A549 (cell line): ENCODE data around the gene MT1F. TPM values are rescaled to one million over a fixed set of nuclear protein-coding genes. Genes with fewer than 3 reads are reported as not detected.

Experiments
- ATAC-seq, 2 experiments: fragments of 200-7000 bp in 1 of 2; fragments of >200 bp in 1 of 2; cut with Nextera tagmentation in 1 of 2; cut with Tn5 transposase in 1 of 2; 3 replicates each; pipeline versions ENCODE4 v1.8.0 to v1.9.1; 2018 to 2020; ENCODE audit warnings: mild to moderate bottlenecking in 1 of 2, moderate library complexity in 1 of 2
- CTCF ChIA-PET: fragments of 300-600 bp; sonication (Branson Sonifier 250); formaldehyde crosslinking; extraction: SDS; loops from one replicate; lab custom pipeline; 2021; ENCODE audit warnings: antibody characterized with exemption, inconsistent platforms; lab: Yijun Ruan, JAX
- POLR2A ChIA-PET: fragments of 350-600 bp; formaldehyde crosslinking; extraction: SDS; loops from one replicate; lab custom pipeline; 2021; ENCODE audit warnings: antibody characterized with exemption, inconsistent platforms; lab: Yijun Ruan, JAX
- DNase-seq, 2 experiments: peaks; one replicate each; pipeline versions ENCODE4 v3.0.0 to v3.0.0-alpha.2; 2011 to 2016; ENCODE audit warnings: low read depth in 1 of 2, low spot score in 1 of 2
- FAIRE-seq: peaks from 2 replicates; lab custom pipeline; 2011; peaks lifted over from hg19 to GRCh38; lab: Jason Lieb, UNC
- H3K27ac ChIP-seq, 2 experiments: fragments of >200 bp; sonication (Bioruptor Twin); formaldehyde crosslinking; 3 replicates each; pipeline ENCODE4 v1.5.1; 2016 to 2017
- H3K4me1 ChIP-seq: fragments of >200 bp; sonication (Bioruptor Twin); formaldehyde crosslinking; 3 replicates; pipeline ENCODE4 v1.6.1; 2016
- H3K4me2 ChIP-seq: fragments of >200 bp; sonication (Bioruptor Twin); formaldehyde crosslinking; 3 replicates; pipeline ENCODE4 v1.6.1; 2016
- H3K4me3 ChIP-seq: fragments of >200 bp; sonication (Bioruptor Twin); formaldehyde crosslinking; 3 replicates; pipeline ENCODE4 v1.5.1; 2016
- H3K9me3 ChIP-seq: fragments of >200 bp; sonication (Bioruptor Twin); formaldehyde crosslinking; 3 replicates; pipeline ENCODE4 v1.6.1; 2016
- CBX8 ChIP-seq: fragments of 200-600 bp; sonication (generic); IDR thresholded peaks from 2 replicates; pipeline ENCODE4 v1.6.1; 2016
- CHD4 ChIP-seq: fragments of 200-600 bp; sonication (generic); IDR thresholded peaks from 2 replicates; pipeline ENCODE4 v1.6.1; 2016; ENCODE audit warnings: antibody characterized with exemption, mild to moderate bottlenecking, borderline replicate concordance
- EP300 ChIP-seq, 2 experiments: fragments of >200 bp; sonication (Bioruptor Twin); formaldehyde crosslinking; IDR thresholded peaks; 2 replicates in 1 of 2; 3 replicates in 1 of 2; pipeline ENCODE4 v1.6.1; 2016 to 2017
- FOSL2 ChIP-seq, 2 experiments: fragments of 450-650 bp in 1 of 2; fragments of >200 bp in 1 of 2; sonication (Bioruptor Twin) in 1 of 2; formaldehyde crosslinking; IDR thresholded peaks; 2 replicates each; pipeline versions ENCODE4 v1.5.0 to v1.6.1; 2016 to 2020; ENCODE audit warnings: mild to moderate bottlenecking in 1 of 2, moderate library complexity in 1 of 2
- HDAC2 ChIP-seq: fragments of 200-600 bp; sonication (generic); IDR thresholded peaks from 2 replicates; pipeline ENCODE4 v1.6.1; 2016
- JUN ChIP-seq, 2 experiments: fragments of >200 bp; sonication (Bioruptor Twin); formaldehyde crosslinking; IDR thresholded peaks; 2 replicates in 1 of 2; 3 replicates in 1 of 2; pipeline ENCODE4 v1.6.1; 2016 to 2017
- JUNB ChIP-seq: fragments of >200 bp; sonication (Bioruptor Twin); formaldehyde crosslinking; IDR thresholded peaks from 2 replicates; pipeline ENCODE4 v1.6.1; 2016
- KDM1A ChIP-seq: fragments of 200-600 bp; sonication (generic); IDR thresholded peaks from 2 replicates; pipeline ENCODE4 v1.6.1; 2016; ENCODE audit warnings: low read depth, mild to moderate bottlenecking
- MYC ChIP-seq: IDR thresholded peaks from 2 replicates; pipeline ENCODE4 v1.6.1; 2012; ENCODE audit warnings: mild to moderate bottlenecking, inconsistent platforms, low read length, improper control_type of control experiment, borderline replicate concordance
- POLR2AphosphoS2 ChIP-seq: conservative IDR thresholded peaks from 2 replicates; pipeline ENCODE4 v1.6.1; 2012; ENCODE audit warnings: low read length, improper control_type of control experiment, inconsistent platforms
- RCOR1 ChIP-seq: fragments of 150-350 bp; IDR thresholded peaks from 2 replicates; pipeline ENCODE4 v1.6.1; 2014; ENCODE audit warnings: antibody characterized with exemption, low read length, low read depth
- TP53 ChIP-seq: fragments of 250-450 bp; sonication (Bioruptor Pico); IDR thresholded peaks from 2 replicates; pipeline ENCODE4 v1.5.0; 2021; ENCODE audit warnings: mild to moderate bottlenecking, moderate library complexity
- ZNF302 ChIP-seq: fragments of 250-450 bp; sonication (Bioruptor Pico); IDR thresholded peaks from 2 replicates; pipeline ENCODE4 v1.9.0; 2021; ENCODE audit warnings: inconsistent platforms, mild to moderate bottlenecking, moderate library complexity
- ZSCAN20 ChIP-seq: fragments of 250-450 bp; sonication (Bioruptor Pico); IDR thresholded peaks from 2 replicates; pipeline ENCODE4 v1.8.0; 2022; ENCODE audit warnings: mild to moderate bottlenecking, moderate library complexity
- WGBS: methylation state at CpG from one replicate; pipeline ENCODE4 v1.1.6; 2017; ENCODE audit errors: missing lambda C conversion rate; 5-methylcytosine and 5-hydroxymethylcytosine counted together
- polyA plus RNA-seq, 4 experiments: library from polyadenylated mRNA; depleted of rRNA in 3 of 4; stranded (reverse); fragments of >200 nt; fragmentation: RNase III in 1 of 4; extraction: RNeasy Plus Mini Kit Qiagen cat#74134 plus additional on column Dnase treatment in 1 of 4; gene quantifications; 2 replicates in 3 of 4; 3 replicates in 1 of 4; pipeline ENCODE4 v1.2.3, GENCODE V29; 2011 to 2017
- TF ChIP-seq, protein P1 (sequence below): fragments of 250-450 bp; sonication (Bioruptor Pico); IDR thresholded peaks from 2 replicates; pipeline ENCODE4 v1.5.0; 2021; ENCODE audit warnings: mild to moderate bottlenecking, moderate library complexity, borderline replicate concordance
- TF ChIP-seq, protein P2 (sequence below): fragments of 450-650 bp; IDR thresholded peaks from 2 replicates; pipeline ENCODE4 v1.6.1; 2014; ENCODE audit warnings: antibody characterized with exemption
- TF ChIP-seq, protein P3 (sequence below): IDR thresholded peaks from 2 replicates; pipeline ENCODE4 v1.6.1; 2012
- TF ChIP-seq, protein P4 (sequence below): fragments of 200-600 bp; sonication (generic); IDR thresholded peaks from 2 replicates; pipeline ENCODE4 v1.6.1; 2016; ENCODE audit warnings: antibody characterized with exemption, mild to moderate bottlenecking, moderate library complexity
- TF ChIP-seq, protein P5 (sequence below): fragments of >200 bp; sonication (Bioruptor Twin); formaldehyde crosslinking; IDR thresholded peaks from 3 replicates; pipeline ENCODE4 v1.6.1; 2016
- TF ChIP-seq, protein P6 (sequence below): fragments of 250-450 bp; sonication (Bioruptor Pico); IDR thresholded peaks from 2 replicates; pipeline ENCODE4 v1.5.0; 2020; ENCODE audit warnings: low read depth, mild to moderate bottlenecking, moderate library complexity

The MT1F gene
- polyA plus RNA-seq, 2 of the 4 experiments (the other 2 are of a cell fraction) = 4.1 to 11.3 TPM

DNA sequence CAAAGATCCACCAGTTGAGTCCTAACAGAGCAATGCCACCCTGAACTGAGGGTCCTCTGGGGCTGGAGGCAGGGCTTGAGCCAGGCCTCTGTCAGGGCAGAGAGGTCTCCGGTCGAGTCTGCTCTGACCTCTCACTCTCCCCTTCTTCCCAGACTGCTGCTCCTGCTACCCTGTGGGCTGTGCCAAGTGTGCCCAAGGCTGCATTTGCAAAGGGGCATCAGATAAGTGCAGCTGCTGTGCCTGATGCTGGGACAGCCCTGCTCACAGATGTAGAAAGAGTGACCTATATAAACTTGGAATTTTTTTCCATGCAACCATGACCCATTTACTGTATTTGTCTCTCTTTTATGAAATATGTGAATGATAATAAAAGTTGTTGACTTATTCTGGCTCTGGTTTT, 8.5 kb upstream of the MT1F start:
- no peak for DNase-seq
- no peak for TF ChIP-seq ZSCAN20 (CRISPR knock-in tag)
- Histone ChIP-seq H3K4me1 (peaks cover 8% of the 10 kb centered on the region; the same call in 2 of the 3 replicates), H3K27ac (no peak overlapping the region), H3K9me3 (no peaks in the 10 kb centered on the region), H3K4me2 (no peak overlapping the region), H3K4me3 (no peak overlapping the region)
- 79% methylated on average over 2 of the region's 2 CpGs for WGBS
- CTCF ChIA-PET = interaction anchor here (25.6 kb wide), 1 partner anchor 40 kb away, joined by 340 read pairs; the partner anchor contains the start of gene MT2A
- POLR2A ChIA-PET = no interaction called here
- no peak for ATAC-seq
- FAIRE-seq = no peak

DNA sequence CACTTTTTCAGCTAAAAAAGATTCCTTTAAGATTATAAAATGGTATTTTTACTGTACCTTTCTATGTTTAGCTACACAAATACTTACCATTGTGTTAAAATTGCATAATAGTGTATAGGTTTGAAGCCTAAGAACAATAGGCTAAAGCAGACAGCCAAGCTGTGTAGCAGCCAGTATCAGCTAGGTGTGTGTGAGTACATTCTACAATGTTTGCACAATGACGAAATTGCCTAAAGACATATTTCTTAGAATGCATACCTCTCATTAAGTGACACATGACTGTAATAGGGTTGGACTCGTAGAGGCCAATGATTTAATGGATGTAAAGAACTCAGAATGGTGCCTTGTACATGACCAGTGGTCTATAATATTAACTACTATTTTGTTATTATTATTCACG, 7.9 kb upstream of the MT1F start:
- FAIRE-seq = no peak
- TF ChIP-seq, protein P1, sequence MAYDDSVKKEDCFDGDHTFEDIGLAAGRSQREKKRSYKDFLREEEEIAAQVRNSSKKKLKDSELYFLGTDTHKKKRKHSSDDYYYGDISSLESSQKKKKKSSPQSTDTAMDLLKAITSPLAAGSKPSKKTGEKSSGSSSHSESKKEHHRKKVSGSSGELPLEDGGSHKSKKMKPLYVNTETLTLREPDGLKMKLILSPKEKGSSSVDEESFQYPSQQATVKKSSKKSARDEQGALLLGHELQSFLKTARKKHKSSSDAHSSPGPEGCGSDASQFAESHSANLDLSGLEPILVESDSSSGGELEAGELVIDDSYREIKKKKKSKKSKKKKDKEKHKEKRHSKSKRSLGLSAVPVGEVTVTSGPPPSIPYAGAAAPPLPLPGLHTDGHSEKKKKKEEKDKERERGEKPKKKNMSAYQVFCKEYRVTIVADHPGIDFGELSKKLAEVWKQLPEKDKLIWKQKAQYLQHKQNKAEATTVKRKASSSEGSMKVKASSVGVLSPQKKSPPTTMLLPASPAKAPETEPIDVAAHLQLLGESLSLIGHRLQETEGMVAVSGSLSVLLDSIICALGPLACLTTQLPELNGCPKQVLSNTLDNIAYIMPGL (CRISPR knock-in tag) = no peak
- TF ChIP-seq ZNF302 (CRISPR knock-in tag) (no peak), CBX8 (no peak), ZSCAN20 (CRISPR knock-in tag) (no peak), EP300 (IDR thresholded peaks at IDR 0.05) (no peak), JUN (IDR thresholded peaks at IDR 0.05) (no peak)
- TF ChIP-seq, protein P2, sequence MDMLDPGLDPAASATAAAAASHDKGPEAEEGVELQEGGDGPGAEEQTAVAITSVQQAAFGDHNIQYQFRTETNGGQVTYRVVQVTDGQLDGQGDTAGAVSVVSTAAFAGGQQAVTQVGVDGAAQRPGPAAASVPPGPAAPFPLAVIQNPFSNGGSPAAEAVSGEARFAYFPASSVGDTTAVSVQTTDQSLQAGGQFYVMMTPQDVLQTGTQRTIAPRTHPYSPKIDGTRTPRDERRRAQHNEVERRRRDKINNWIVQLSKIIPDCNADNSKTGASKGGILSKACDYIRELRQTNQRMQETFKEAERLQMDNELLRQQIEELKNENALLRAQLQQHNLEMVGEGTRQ = no peak
- no peak overlapping the region for H3K27ac ChIP-seq

DNA sequence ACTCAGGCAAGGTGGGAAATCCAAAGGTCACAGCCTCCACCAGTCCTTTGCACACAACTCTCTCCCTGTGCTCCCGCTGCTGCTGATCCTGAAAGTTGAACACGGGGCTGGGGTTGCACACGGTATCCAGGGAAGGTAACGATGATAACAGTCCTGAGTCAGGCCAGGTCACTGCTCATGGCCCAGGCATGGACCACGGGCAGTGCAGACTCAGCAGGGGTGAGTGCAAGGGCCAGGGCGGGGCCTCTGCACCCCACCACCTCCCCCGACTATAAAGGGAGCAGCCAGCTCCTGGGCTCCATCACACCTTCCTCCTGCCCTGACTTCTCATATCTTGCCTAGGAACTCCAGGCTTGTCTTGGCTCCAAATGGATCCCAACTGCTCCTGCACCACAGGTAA, 6.2 kb upstream of the MT1F start, which contains the start of gene MT1B:
Gene MT1B (plus strand): TSS at position 301 of the 400 bp plus-strand sequence. CDS start 68 bp downstream, at position 369.
- peaks cover 8% of the 10 kb centered on the region; the same call in 1 of the 3 replicates for H3K4me1 ChIP-seq
- CTCF ChIA-PET = interaction anchor here (1.0 to 25.6 kb wide), 3 partner anchors 8 to 42 kb away, joined by 3 to 340 read pairs (median 15); partner anchors contain the start of gene MT2A
- peak in 1 of 2 experiments; percentile 30; a peak in 1 of 6 replicates for ATAC-seq
- no peak within 1 kb of the TSS for H3K4me3 ChIP-seq
- POLR2A ChIA-PET = no interaction called here
- H3K9me3 ChIP-seq = no peaks in the 10 kb centered on the region
- 74% methylated on average over 6 of the region's 7 CpGs for whole genome bisulfite sequencing
- no peak within 1 kb of the TSS for H3K27ac ChIP-seq
- no peak within 1 kb of the TSS for H3K4me2 ChIP-seq
- FAIRE-seq = no peak
- TF ChIP-seq MYC = no peak
- TF ChIP-seq RCOR1 = no peak
- TF ChIP-seq HDAC2 = no peak
- TF ChIP-seq JUNB = no peak
- no peak for TF ChIP-seq ZNF302 (CRISPR knock-in tag)
- no peak for TF ChIP-seq TP53 (CRISPR knock-in tag)
- TF ChIP-seq, protein P3, sequence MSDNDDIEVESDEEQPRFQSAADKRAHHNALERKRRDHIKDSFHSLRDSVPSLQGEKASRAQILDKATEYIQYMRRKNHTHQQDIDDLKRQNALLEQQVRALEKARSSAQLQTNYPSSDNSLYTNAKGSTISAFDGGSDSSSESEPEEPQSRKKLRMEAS = no peak
- no peak for TF ChIP-seq FOSL2 (IDR thresholded peaks at IDR 0.05)
- no peak for TF ChIP-seq FOSL2 (CRISPR knock-in tag; IDR thresholded peaks at IDR 0.05)
- TF ChIP-seq POLR2AphosphoS2 = no peak
- TF ChIP-seq CHD4 = no peak
- DNase-seq = no peak

More for the DNA sequence above, 7.9 kb upstream of the MT1F start:
- no peak for ATAC-seq
- POLR2A ChIA-PET = no interaction called here
- WGBS = 43% methylated on average over 3 of the region's 3 CpGs
- no peaks in the 10 kb centered on the region for H3K9me3 ChIP-seq
- H3K4me1 ChIP-seq = peaks cover 8% of the 10 kb centered on the region; the same call in 1 of the 3 replicates
- CTCF ChIA-PET = interaction anchor here (25.6 kb wide), 1 partner anchor 40 kb away, joined by 340 read pairs; the partner anchor contains the start of gene MT2A
- H3K4me2 ChIP-seq = no peak overlapping the region
- no peak overlapping the region for H3K4me3 ChIP-seq
- peak in 1 of 2 experiments; percentile 10 for DNase-seq

DNA sequence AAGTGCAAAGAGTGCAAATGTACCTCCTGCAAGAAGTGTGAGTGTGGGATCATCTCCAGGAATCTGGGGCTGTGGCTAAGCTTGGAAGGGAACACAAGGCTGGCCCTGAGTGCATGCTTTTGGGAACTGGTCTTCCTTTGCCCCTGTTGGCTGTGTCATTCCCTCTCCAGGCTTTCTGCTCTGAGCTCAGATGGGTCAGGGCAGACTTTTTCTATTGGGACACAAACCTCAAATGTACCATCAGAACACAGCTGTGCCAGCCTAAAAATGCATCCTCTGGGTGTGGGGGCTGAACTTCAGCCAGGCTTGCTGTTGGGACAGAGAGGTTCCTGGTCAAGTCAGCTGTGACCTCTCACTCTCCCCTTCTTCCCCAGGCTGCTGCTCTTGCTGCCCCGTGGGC, 5.2 kb upstream of the MT1F start:
- POLR2A ChIA-PET = no interaction called here
- DNase-seq (no peak), ATAC-seq (no peak), FAIRE-seq (no peak)
- no peak overlapping the region for H3K27ac ChIP-seq
- H3K9me3 ChIP-seq = no peaks in the 10 kb centered on the region
- H3K4me3 ChIP-seq = no peak overlapping the region
- CTCF ChIA-PET = interaction anchor here (1.3 to 25.6 kb wide), 3 partner anchors 9 to 43 kb away, joined by 5 to 340 read pairs (median 15); partner anchors contain the start of gene MT2A
- no peak overlapping the region for H3K4me2 ChIP-seq
- H3K4me1 ChIP-seq = peaks cover 14% of the 10 kb centered on the region; the same call in 2 of the 3 replicates
- 50% methylated on average over 1 of the region's 1 CpG for WGBS
- TF ChIP-seq EP300 (IDR thresholded peaks at IDR 0.05) (no peak), KDM1A (no peak), RCOR1 (no peak), FOSL2 (IDR thresholded peaks at IDR 0.05) (no peak), FOSL2 (CRISPR knock-in tag; IDR thresholded peaks at IDR 0.05) (no peak), CHD4 (no peak)
- TF ChIP-seq, protein P4, sequence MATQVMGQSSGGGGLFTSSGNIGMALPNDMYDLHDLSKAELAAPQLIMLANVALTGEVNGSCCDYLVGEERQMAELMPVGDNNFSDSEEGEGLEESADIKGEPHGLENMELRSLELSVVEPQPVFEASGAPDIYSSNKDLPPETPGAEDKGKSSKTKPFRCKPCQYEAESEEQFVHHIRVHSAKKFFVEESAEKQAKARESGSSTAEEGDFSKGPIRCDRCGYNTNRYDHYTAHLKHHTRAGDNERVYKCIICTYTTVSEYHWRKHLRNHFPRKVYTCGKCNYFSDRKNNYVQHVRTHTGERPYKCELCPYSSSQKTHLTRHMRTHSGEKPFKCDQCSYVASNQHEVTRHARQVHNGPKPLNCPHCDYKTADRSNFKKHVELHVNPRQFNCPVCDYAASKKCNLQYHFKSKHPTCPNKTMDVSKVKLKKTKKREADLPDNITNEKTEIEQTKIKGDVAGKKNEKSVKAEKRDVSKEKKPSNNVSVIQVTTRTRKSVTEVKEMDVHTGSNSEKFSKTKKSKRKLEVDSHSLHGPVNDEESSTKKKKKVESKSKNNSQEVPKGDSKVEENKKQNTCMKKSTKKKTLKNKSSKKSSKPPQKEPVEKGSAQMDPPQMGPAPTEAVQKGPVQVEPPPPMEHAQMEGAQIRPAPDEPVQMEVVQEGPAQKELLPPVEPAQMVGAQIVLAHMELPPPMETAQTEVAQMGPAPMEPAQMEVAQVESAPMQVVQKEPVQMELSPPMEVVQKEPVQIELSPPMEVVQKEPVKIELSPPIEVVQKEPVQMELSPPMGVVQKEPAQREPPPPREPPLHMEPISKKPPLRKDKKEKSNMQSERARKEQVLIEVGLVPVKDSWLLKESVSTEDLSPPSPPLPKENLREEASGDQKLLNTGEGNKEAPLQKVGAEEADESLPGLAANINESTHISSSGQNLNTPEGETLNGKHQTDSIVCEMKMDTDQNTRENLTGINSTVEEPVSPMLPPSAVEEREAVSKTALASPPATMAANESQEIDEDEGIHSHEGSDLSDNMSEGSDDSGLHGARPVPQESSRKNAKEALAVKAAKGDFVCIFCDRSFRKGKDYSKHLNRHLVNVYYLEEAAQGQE = no peak
- TF ChIP-seq, protein P5, sequence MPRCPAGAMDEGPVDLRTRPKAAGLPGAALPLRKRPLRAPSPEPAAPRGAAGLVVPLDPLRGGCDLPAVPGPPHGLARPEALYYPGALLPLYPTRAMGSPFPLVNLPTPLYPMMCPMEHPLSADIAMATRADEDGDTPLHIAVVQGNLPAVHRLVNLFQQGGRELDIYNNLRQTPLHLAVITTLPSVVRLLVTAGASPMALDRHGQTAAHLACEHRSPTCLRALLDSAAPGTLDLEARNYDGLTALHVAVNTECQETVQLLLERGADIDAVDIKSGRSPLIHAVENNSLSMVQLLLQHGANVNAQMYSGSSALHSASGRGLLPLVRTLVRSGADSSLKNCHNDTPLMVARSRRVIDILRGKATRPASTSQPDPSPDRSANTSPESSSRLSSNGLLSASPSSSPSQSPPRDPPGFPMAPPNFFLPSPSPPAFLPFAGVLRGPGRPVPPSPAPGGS = no peak
- TF ChIP-seq, protein P6, sequence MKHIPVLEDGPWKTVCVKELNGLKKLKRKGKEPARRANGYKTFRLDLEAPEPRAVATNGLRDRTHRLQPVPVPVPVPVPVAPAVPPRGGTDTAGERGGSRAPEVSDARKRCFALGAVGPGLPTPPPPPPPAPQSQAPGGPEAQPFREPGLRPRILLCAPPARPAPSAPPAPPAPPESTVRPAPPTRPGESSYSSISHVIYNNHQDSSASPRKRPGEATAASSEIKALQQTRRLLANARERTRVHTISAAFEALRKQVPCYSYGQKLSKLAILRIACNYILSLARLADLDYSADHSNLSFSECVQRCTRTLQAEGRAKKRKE = no peak
